Mesendoderm (in vitro differentiated cells): ENCODE data around the gene CACNA1C.

ENCODE experiments used
- DNase-seq: peaks from one replicate; pipeline ENCODE4 v3.0.0; 2013
- H2AK5ac ChIP-seq: 2 replicates; pipeline ENCODE4 v1.6.1; 2013; ENCODE audit warnings: low read length, inconsistent platforms
- H2BK120ac ChIP-seq: 2 replicates; pipeline ENCODE4 v1.6.1; 2013; ENCODE audit warnings: low read depth, mild to moderate bottlenecking, low read length, moderate library complexity, mixed read lengths
- H2BK15ac ChIP-seq: replicated peaks from 2 replicates; pipeline ENCODE4 v1.6.1; 2013; ENCODE audit warnings: low read depth, mild to moderate bottlenecking, moderate library complexity
- H2BK5ac ChIP-seq: 2 replicates; pipeline ENCODE4 v1.6.1; 2013; ENCODE audit warnings: low read length, inconsistent platforms
- H3K18ac ChIP-seq: 2 replicates; pipeline ENCODE4 v1.6.1; 2013; ENCODE audit warnings: mild to moderate bottlenecking, low read length, mixed read lengths
- H3K23ac ChIP-seq: one replicate; pipeline ENCODE4 v1.6.1; 2013; ENCODE audit warnings: low read length
- H3K27ac ChIP-seq: 2 replicates; pipeline ENCODE4 v1.5.1; 2013; ENCODE audit warnings: low read depth, mild to moderate bottlenecking, inconsistent platforms, low read length, moderate library complexity
- H3K27me3 ChIP-seq: 2 replicates; pipeline ENCODE4 v1.6.1; 2013; ENCODE audit warnings: low read length, control low read depth, mild to moderate bottlenecking, inconsistent platforms; ENCODE audit not compliant: insufficient read depth, poor library complexity
- H3K36me3 ChIP-seq: 2 replicates; pipeline ENCODE4 v1.6.1; 2013; ENCODE audit warnings: low read length, inconsistent platforms; ENCODE audit not compliant: control insufficient read depth, insufficient read depth
- H3K4ac ChIP-seq: one replicate; pipeline ENCODE4 v1.6.1; 2013; ENCODE audit warnings: low read depth, mild to moderate bottlenecking, low read length, moderate library complexity
- H3K4me1 ChIP-seq: 2 replicates; pipeline ENCODE4 v1.6.1; 2013; ENCODE audit warnings: low read depth, low read length, inconsistent platforms; ENCODE audit not compliant: control insufficient read depth
- H3K4me2 ChIP-seq: 2 replicates; pipeline ENCODE4 v1.6.1; 2013; ENCODE audit warnings: low read length
- H3K4me3 ChIP-seq: 2 replicates; pipeline ENCODE4 v1.5.1; 2013; ENCODE audit warnings: mild to moderate bottlenecking, low read length
- H3K56ac ChIP-seq: one replicate; pipeline ENCODE4 v1.6.1; 2013; ENCODE audit warnings: low read length
- H3K79me1 ChIP-seq: 2 replicates; pipeline ENCODE4 v1.6.1; 2013; ENCODE audit warnings: low read length, inconsistent platforms
- H3K79me2 ChIP-seq: 2 replicates; pipeline ENCODE4 v1.6.1; 2013; ENCODE audit warnings: mild to moderate bottlenecking, low read length; ENCODE audit not compliant: control insufficient read depth, insufficient read depth
- H3K9ac ChIP-seq: 2 replicates; pipeline ENCODE4 v1.6.1; 2013; ENCODE audit warnings: low read length, inconsistent platforms
- H4K5ac ChIP-seq: one replicate; pipeline ENCODE4 v1.6.1; 2013; ENCODE audit warnings: low read length
- H4K8ac ChIP-seq: one replicate; pipeline ENCODE4 v1.6.1; 2013; ENCODE audit warnings: low read depth, mild to moderate bottlenecking, control low read depth, low read length, moderate library complexity
- WGBS: extraction: QIAGEN DNeasy Blood & Tissue Kit; methylation state at CpG from one replicate; pipeline ENCODE4 v1.1.7; 2013; ENCODE audit warnings: low lambda C conversion rate, missing lambda C conversion rate; ENCODE audit not compliant: insufficient coverage; ENCODE audit errors: extremely low coverage; 5-methylcytosine and 5-hydroxymethylcytosine counted together

CACNA1C gene

GRCh38 chr12:2053691-2054090 lies 904 bp downstream of the CACNA1C start:
- Histone ChIP-seq H3K9ac (peak overlapping the region; percentile 17), H3K23ac (no peak overlapping the region), H3K4ac (no peak overlapping the region), H3K4me3 (peak overlapping the region; percentile 25), H2BK5ac (no peak overlapping the region), H3K56ac (peak overlapping the region; percentile 78), H3K36me3 (no peaks in the 10 kb centered on the region), H3K27me3 (peaks cover 12% of the 10 kb centered on the region), H4K8ac (no peak overlapping the region), H2BK120ac (no peak overlapping the region), H2BK15ac (no peak overlapping the region), H3K18ac (peak overlapping the region; percentile 54), H3K79me1 (no peaks in the 10 kb centered on the region), H4K5ac (no peak overlapping the region), H2AK5ac (no peak overlapping the region), H3K27ac (no peak overlapping the region), H3K4me2 (peak overlapping the region; percentile 95), H3K79me2 (no peaks in the 10 kb centered on the region), H3K4me1 (no peaks in the 10 kb centered on the region)
- no CpG with 5 or more reads among the region's 60 CpGs for WGBS
- no peak for DNase-seq

- H3K27me3 ChIP-seq, result peaks cover 12% of the 10 kb centered on the region
- peak overlapping the region; percentile 48 for H3K9ac ChIP-seq
- no peak overlapping the region for H3K27ac ChIP-seq
- peak overlapping the region; percentile 73 for H3K4me2 ChIP-seq
- H3K79me1 ChIP-seq, result no peaks in the 10 kb centered on the region
- H3K18ac ChIP-seq, result no peak overlapping the region
- WGBS, result no CpG with 5 or more reads among the region's 40 CpGs
- no peaks in the 10 kb centered on the region for H3K79me2 ChIP-seq
- H3K56ac ChIP-seq, result peak overlapping the region; percentile 78
- no peak overlapping the region for H3K23ac ChIP-seq
- no peak overlapping the region for H4K8ac ChIP-seq
- H3K36me3 ChIP-seq, result no peaks in the 10 kb centered on the region
- H3K4ac ChIP-seq, result no peak overlapping the region
- no peak overlapping the region for H2BK15ac ChIP-seq
- no peak overlapping the region for H4K5ac ChIP-seq
- no peaks in the 10 kb centered on the region for H3K4me1 ChIP-seq
- H3K4me3 ChIP-seq, result peak overlapping the region; percentile 21
- no peak for DNase-seq
- no peak overlapping the region for H2AK5ac ChIP-seq
- H2BK120ac ChIP-seq, result no peak overlapping the region
- H2BK5ac ChIP-seq, result no peak overlapping the region
Observed at GRCh38 chr12:2054091-2055018, 1.6 kb downstream of the CACNA1C start.

- Histone ChIP-seq H3K4me2 (no peak overlapping the region), H4K8ac (no peak overlapping the region), H3K9ac (no peak overlapping the region), H2BK15ac (no peak overlapping the region), H4K5ac (no peak overlapping the region), H3K23ac (no peak overlapping the region), H3K18ac (no peak overlapping the region), H3K79me1 (no peaks in the 10 kb centered on the region), H2BK120ac (no peak overlapping the region), H2BK5ac (no peak overlapping the region), H3K36me3 (no peaks in the 10 kb centered on the region), H3K4me3 (no peak overlapping the region), H2AK5ac (no peak overlapping the region), H3K79me2 (no peaks in the 10 kb centered on the region), H3K27ac (no peak overlapping the region), H3K27me3 (peaks cover 8% of the 10 kb centered on the region), H3K4ac (no peak overlapping the region), H3K4me1 (no peaks in the 10 kb centered on the region), H3K56ac (no peak overlapping the region)
- WGBS, result no CpG with 5 or more reads among the region's 21 CpGs
- DNase-seq, result peak; percentile 91
Observed at GRCh38 chr12:2057041-2057794, 4.4 kb downstream of the CACNA1C start.

GRCh38 chr12:2057795-2058408 lies 5.1 kb downstream of the CACNA1C start:
- H2BK15ac ChIP-seq, result no peak overlapping the region
- H2BK5ac ChIP-seq, result no peak overlapping the region
- H3K18ac ChIP-seq, result no peak overlapping the region
- no peak overlapping the region for H3K23ac ChIP-seq
- H4K5ac ChIP-seq, result no peak overlapping the region
- no peak overlapping the region for H3K4me2 ChIP-seq
- no peaks in the 10 kb centered on the region for H3K4me1 ChIP-seq
- H2BK120ac ChIP-seq, result no peak overlapping the region
- no peak for DNase-seq
- H3K79me1 ChIP-seq, result no peaks in the 10 kb centered on the region
- no peak overlapping the region for H3K56ac ChIP-seq
- H3K27me3 ChIP-seq, result peaks cover 8% of the 10 kb centered on the region
- no peak overlapping the region for H3K9ac ChIP-seq
- no peak overlapping the region for H4K8ac ChIP-seq
- H3K4ac ChIP-seq, result no peak overlapping the region
- H2AK5ac ChIP-seq, result no peak overlapping the region
- no peak overlapping the region for H3K27ac ChIP-seq
- H3K4me3 ChIP-seq, result no peak overlapping the region
- no peaks in the 10 kb centered on the region for H3K79me2 ChIP-seq
- WGBS, result no CpG with 5 or more reads among the region's 8 CpGs
- H3K36me3 ChIP-seq, result no peaks in the 10 kb centered on the region

- no peak overlapping the region for H2AK5ac ChIP-seq
- no peaks in the 10 kb centered on the region for H3K79me1 ChIP-seq
- H3K4ac ChIP-seq, result no peak overlapping the region
- no peak overlapping the region for H3K27ac ChIP-seq
- H4K5ac ChIP-seq, result no peak overlapping the region
- no CpG with 5 or more reads among the region's 6 CpGs for WGBS
- no peak overlapping the region for H3K23ac ChIP-seq
- no peak overlapping the region for H3K56ac ChIP-seq
- no peaks in the 10 kb centered on the region for H3K79me2 ChIP-seq
- H3K9ac ChIP-seq, result no peak overlapping the region
- no peak overlapping the region for H2BK15ac ChIP-seq
- H3K4me1 ChIP-seq, result no peaks in the 10 kb centered on the region
- no peak overlapping the region for H4K8ac ChIP-seq
- no peak overlapping the region for H3K4me3 ChIP-seq
- DNase-seq, result peak; percentile 48
- no peak overlapping the region for H2BK120ac ChIP-seq
- no peak overlapping the region for H3K4me2 ChIP-seq
- no peak overlapping the region for H3K18ac ChIP-seq
- no peak overlapping the region for H2BK5ac ChIP-seq
- peaks cover 8% of the 10 kb centered on the region for H3K27me3 ChIP-seq
- no peaks in the 10 kb centered on the region for H3K36me3 ChIP-seq
Observed at GRCh38 chr12:2058837-2059236, 6.0 kb downstream of the CACNA1C start.
